ENCODE data around the gene AP5S1.
"Not testable (repeated sequence)": the region's sequence is repeated elsewhere in the genome, so short reads cannot be mapped to it uniquely, and the experiment has no call there.

Gene AP5S1

DNA sequence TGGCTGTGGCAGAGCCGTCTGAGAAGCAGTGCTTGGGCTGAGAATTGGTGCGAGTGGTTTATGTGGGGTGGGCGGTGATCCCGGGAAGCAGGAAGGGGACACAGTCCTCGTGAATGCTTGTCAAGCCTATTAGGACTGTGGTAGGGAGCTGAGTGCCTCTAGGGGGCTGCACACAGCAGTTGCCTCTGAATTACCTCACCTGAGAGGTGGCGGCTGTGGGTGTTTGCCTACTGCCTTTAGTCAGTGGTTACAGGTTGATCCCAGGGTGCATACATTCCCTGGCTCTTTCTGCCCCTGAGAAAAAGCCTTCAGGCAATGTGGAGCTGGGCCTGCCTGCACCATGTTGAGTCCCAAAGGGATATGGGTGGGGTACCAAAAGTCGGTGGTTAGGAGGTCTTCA lies 5.2 kb downstream of the AP5S1 start:
- in situ Hi-C loops (cut with MboI; ENCODE audit: low pct_unique_long_range_greater_than_20kb, low sequenced_read_pairs, unreplicated experiment) = no loop called here
- DNase-seq (ENCODE audit: low spot score) = no peak
- TF ChIP-seq, protein P1, sequence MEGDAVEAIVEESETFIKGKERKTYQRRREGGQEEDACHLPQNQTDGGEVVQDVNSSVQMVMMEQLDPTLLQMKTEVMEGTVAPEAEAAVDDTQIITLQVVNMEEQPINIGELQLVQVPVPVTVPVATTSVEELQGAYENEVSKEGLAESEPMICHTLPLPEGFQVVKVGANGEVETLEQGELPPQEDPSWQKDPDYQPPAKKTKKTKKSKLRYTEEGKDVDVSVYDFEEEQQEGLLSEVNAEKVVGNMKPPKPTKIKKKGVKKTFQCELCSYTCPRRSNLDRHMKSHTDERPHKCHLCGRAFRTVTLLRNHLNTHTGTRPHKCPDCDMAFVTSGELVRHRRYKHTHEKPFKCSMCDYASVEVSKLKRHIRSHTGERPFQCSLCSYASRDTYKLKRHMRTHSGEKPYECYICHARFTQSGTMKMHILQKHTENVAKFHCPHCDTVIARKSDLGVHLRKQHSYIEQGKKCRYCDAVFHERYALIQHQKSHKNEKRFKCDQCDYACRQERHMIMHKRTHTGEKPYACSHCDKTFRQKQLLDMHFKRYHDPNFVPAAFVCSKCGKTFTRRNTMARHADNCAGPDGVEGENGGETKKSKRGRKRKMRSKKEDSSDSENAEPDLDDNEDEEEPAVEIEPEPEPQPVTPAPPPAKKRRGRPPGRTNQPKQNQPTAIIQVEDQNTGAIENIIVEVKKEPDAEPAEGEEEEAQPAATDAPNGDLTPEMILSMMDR (IDR thresholded peaks at IDR 0.05; ENCODE audit: extremely low read depth, insufficient read depth, missing control alignments) = peak; percentile 7

DNA sequence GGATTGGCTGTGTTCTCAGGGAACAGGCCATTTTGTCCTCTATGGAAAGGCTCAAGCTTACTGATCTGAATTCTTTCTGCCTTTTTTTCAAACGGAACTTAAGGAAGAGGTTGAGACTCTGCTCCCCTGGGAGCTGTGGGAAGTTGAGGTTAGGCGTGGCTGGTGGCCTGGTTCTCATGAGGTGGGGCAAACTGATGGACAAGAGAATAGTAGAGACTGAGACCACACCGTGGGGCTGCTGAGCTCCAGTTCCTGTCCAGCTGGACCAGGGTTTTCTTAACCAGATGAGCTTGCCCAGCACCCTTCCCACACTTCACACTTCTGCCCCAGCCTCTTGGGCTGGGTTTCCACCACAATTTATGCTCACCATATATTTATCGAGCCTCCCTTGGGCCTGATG lies 6.1 kb downstream of the AP5S1 start:
- TF ChIP-seq, protein P1 (IDR thresholded peaks at IDR 0.05; ENCODE audit: extremely low read depth, insufficient read depth, missing control alignments) = peak; percentile 9
- in situ Hi-C loops (cut with MboI; ENCODE audit: low pct_unique_long_range_greater_than_20kb, low sequenced_read_pairs, unreplicated experiment) = no loop called here
- DNase-seq (ENCODE audit: low spot score) = no peak

DNA sequence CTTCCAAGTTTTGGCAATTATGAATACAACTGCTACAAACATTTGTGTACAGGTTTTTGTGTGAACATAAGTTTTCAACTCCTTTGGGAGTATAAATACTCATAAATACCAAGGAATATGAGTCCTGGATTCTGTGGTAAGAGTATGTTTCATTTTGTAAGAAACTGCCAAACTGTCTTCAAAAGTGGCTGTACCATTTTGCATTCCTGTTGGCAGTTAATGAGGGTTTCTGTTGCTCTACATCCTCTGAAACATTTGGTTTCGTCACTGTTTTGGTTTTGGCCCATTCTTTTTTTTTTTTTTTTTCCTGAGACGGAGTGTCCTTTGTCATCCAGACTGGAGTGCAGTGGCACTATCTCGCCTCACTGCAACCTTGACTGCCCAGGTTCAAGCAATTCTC lies 8.5 kb downstream of the AP5S1 start:
- TF ChIP-seq, protein P1 (IDR thresholded peaks at IDR 0.05; ENCODE audit: extremely low read depth, insufficient read depth, missing control alignments) = no peak
- in situ Hi-C loops (cut with MboI; ENCODE audit: low pct_unique_long_range_greater_than_20kb, low sequenced_read_pairs, unreplicated experiment) = no loop called here
- no peak for DNase-seq (ENCODE audit: low spot score)

DNA sequence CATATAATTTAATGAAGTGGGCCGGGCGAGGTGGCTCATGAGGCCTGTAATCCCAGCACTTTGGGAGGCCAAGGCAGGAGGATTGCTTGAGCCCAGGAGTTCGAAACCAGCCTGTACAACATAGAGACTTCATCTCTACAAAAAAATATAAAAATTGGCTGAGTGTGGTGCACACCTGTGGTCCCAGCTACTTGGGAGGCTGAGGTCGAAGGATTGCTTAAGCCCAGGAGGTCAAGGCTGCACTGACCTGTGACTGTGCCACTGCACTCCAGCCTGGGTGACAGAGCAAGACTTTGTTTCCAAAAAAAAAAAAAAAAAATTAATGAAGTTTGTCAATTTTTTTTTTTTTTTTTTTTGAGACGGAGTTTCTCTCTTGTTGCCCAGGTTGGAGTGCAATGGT lies 9.5 kb downstream of the AP5S1 start:
- DNase-seq (ENCODE audit: low spot score); in situ Hi-C loops (cut with MboI; ENCODE audit: low pct_unique_long_range_greater_than_20kb, low sequenced_read_pairs, unreplicated experiment): not testable (repeated sequence)

DNA sequence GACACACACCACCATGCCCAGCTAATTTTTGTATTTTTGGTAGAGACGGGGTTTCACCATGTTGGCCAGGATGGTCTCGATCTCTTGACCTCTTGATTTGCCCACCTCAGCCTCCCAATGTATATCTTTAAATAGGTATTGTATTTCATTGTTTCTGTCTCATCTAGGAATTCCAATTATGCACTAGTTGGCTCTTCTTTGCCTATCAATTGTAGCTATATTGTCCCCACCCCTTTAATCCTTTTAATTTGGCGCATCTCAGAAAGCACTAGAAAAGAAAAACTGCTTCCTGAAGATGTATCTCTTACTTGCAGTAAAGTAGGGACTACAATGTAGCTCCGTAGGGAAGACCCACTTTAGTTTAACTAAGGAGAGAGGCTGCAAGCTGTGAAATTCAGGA lies 15.8 kb downstream of the AP5S1 start:
- in situ Hi-C loops (cut with MboI; ENCODE audit: low pct_unique_long_range_greater_than_20kb, low sequenced_read_pairs, unreplicated experiment) = no loop called here
- no peak for DNase-seq (ENCODE audit: low spot score)
- TF ChIP-seq, protein P1 (IDR thresholded peaks at IDR 0.05; ENCODE audit: extremely low read depth, insufficient read depth, missing control alignments) = no peak

DNA sequence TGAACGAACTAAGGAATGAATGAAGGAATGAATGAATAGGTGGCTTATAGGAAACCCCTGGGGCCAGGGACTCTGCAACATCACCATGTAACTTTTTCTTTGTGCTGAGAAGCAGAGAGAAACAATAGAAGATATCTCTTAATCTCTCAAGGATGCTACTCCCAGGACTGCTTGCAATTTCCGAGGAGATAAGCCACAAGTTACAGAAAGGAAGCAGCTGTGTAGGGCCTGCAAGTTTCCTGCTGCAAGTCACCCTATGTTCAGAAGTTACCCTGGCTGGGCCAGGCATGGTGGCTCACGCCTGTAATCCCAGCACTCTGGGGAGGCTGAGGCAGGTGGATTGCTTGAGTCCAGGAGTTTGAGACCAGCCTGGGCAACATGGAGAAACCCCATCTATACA lies 19.0 kb downstream of the AP5S1 start:
- DNase-seq (ENCODE audit: low spot score) = no peak
- TF ChIP-seq, protein P1 (IDR thresholded peaks at IDR 0.05; ENCODE audit: extremely low read depth, insufficient read depth, missing control alignments) = no peak
- in situ Hi-C loops (cut with MboI; ENCODE audit: low pct_unique_long_range_greater_than_20kb, low sequenced_read_pairs, unreplicated experiment) = no loop called here

DNA sequence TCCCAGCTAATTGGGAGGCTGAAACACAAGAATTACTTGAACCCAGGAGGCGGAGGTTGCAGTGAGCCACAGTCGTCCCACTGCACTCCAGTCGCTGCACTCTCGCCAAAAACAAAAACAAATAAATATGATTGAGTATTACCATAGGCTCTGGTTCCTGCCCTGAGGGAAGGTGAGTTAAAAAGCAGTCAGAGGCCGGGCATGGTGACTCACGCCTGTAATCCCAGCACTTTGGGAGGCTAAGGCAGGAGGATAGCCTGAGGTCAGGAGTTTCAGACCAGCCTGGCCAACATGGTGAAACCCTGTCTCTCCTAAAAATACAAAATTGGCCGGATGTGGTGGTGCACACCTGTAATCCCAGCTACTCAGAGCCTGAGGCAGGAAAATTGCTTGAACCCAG lies 19.9 kb downstream of the AP5S1 start:
- DNase-seq (ENCODE audit: low spot score); in situ Hi-C loops (cut with MboI; ENCODE audit: low pct_unique_long_range_greater_than_20kb, low sequenced_read_pairs, unreplicated experiment): not testable (repeated sequence)

DNA sequence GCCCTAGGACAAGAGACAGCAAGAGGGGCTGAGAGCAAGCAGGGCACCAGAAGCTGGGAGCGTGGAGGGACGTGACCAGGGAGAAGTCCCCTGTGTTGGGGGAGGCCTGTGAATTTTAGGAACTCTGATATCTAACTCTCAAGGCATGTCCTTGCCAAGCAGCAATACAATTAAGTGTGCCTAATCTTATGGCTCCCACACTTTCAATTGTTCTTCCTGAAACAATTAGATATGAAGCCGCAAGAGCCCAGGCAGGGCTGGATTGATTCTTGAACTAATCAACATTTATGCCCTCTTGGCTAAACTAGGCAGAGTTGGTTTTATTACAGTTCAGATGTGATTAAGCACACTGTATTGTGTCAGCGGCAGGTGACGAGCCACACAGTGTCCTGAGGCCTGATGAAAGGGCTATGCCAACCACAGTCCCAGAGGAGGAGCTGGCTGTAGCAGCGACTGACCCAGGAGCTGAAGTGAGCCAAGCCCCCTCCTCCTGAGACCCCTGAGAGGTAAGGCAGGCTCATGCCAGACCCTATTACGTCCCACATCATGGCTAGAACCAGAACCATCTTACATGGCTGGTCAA lies 22.1 kb downstream of the AP5S1 start:
- TF ChIP-seq, protein P1 (IDR thresholded peaks at IDR 0.05; ENCODE audit: extremely low read depth, insufficient read depth, missing control alignments) = no peak
- DNase-seq (ENCODE audit: low spot score) = peak; percentile 8
- in situ Hi-C loops (cut with MboI; ENCODE audit: low pct_unique_long_range_greater_than_20kb, low sequenced_read_pairs, unreplicated experiment) = no loop called here

Measured in GM13977 (cell line).